CD14-positive monocyte (primary cell): ENCODE results near the gene GNL2. TPM values are rescaled to one million over a fixed set of nuclear protein-coding genes. Genes with fewer than 3 reads are reported as not detected.

ENCODE experiments used
- DNase-seq, 3 donors: peaks; one replicate each; pipeline ENCODE4 v3.0.0-alpha.2; 2011 to 2022
- H2AFZ ChIP-seq: 2 replicates; pipeline ENCODE4 v1.6.0; 2012; ENCODE audit warnings: mild to moderate bottlenecking, low read depth, low read length, inconsistent platforms; ENCODE audit not compliant: insufficient read depth, poor library complexity, severe bottlenecking
- H3K27ac ChIP-seq, 2 donors: 1 replicate in 1 of 2; 2 replicates in 1 of 2; pipeline ENCODE4 v1.5.1; 2012 to 2013; ENCODE audit warnings: low read length in 2 of 2, control low read depth in 1 of 2, inconsistent platforms in 1 of 2, low read depth in 1 of 2, mild to moderate bottlenecking in 1 of 2
- H3K27me3 ChIP-seq, 2 donors: one replicate each; pipeline versions ENCODE4 v1.6.0 to v1.6.1; 2011 to 2013; ENCODE audit warnings: low read length in 2 of 2; ENCODE audit not compliant: control insufficient read depth in 2 of 2, insufficient read depth in 2 of 2
- H3K36me3 ChIP-seq, 2 donors: replicated peaks in 1 of 2; 1 replicate in 1 of 2; 2 replicates in 1 of 2; pipeline versions ENCODE4 v1.5.1 to v1.6.1; 2012 to 2013; ENCODE audit warnings: low read length in 2 of 2, control low read depth in 1 of 2, inconsistent platforms in 1 of 2, mild to moderate bottlenecking in 1 of 2; ENCODE audit not compliant: insufficient read depth in 2 of 2, control insufficient read depth in 1 of 2
- H3K4me1 ChIP-seq, 2 donors: 1 replicate in 1 of 2; 2 replicates in 1 of 2; pipeline versions ENCODE4 v1.5.1 to v1.6.1; 2012 to 2013; ENCODE audit warnings: low read length in 2 of 2, control low read depth in 1 of 2, inconsistent platforms in 1 of 2, mild to moderate bottlenecking in 1 of 2, moderate library complexity in 1 of 2; ENCODE audit not compliant: insufficient read depth in 2 of 2, control insufficient read depth in 1 of 2
- H3K4me2 ChIP-seq: replicated peaks from 2 replicates; pipeline ENCODE3; 2012; ENCODE audit warnings: low read length, moderate library complexity, mild to moderate bottlenecking; ENCODE audit not compliant: poor library complexity, severe bottlenecking; ENCODE audit errors: extremely low read depth
- H3K4me3 ChIP-seq, 3 experiments: fragments of 200-600 bp in 1 of 3; sonication (generic) in 1 of 3; replicated peaks in 1 of 3; 1 replicate in 2 of 3; 2 replicates in 1 of 3; pipeline ENCODE4 v1.5.1; 2011 to 2013; ENCODE audit warnings: low read length in 3 of 3, mild to moderate bottlenecking in 3 of 3, control low read depth in 2 of 3, low read depth in 2 of 3, inconsistent platforms in 1 of 3, moderate library complexity in 1 of 3
- H3K79me2 ChIP-seq: 2 replicates; pipeline ENCODE4 v1.6.0; 2012; ENCODE audit warnings: mild to moderate bottlenecking, control low read depth, inconsistent platforms, low read length, moderate library complexity; ENCODE audit not compliant: insufficient read depth
- H3K9ac ChIP-seq: 2 replicates; pipeline ENCODE4 v1.6.0; 2017; ENCODE audit warnings: low read length, mild to moderate bottlenecking; ENCODE audit not compliant: insufficient read depth, poor library complexity, severe bottlenecking
- H3K9me3 ChIP-seq, 2 donors: replicated peaks in 1 of 2; 1 replicate in 1 of 2; 2 replicates in 1 of 2; pipeline versions ENCODE4 v1.5.1 to v1.6.1; 2012 to 2013; ENCODE audit warnings: low read length in 2 of 2, control low read depth in 1 of 2; ENCODE audit not compliant: control insufficient read depth in 1 of 2, insufficient read depth in 1 of 2
- H4K20me1 ChIP-seq: 2 replicates; pipeline ENCODE4 v1.6.0; 2012; ENCODE audit warnings: mild to moderate bottlenecking, low read length, control low read depth, moderate library complexity; ENCODE audit not compliant: insufficient read depth
- H3K27ac Mint-ChIP-seq, 7 donors: one replicate each; pipeline ENCODE4 v1.8.0; 2020; ENCODE audit warnings: mild to moderate bottlenecking in 7 of 7, mixed read lengths in 7 of 7, moderate library complexity in 6 of 7, inconsistent platforms in 2 of 7
- H3K27me3 Mint-ChIP-seq, 3 donors: one replicate each; pipeline ENCODE4 v1.8.0; 2021 to 2022; ENCODE audit warnings: low read depth in 3 of 3, mild to moderate bottlenecking in 3 of 3, mixed read lengths in 3 of 3, moderate library complexity in 3 of 3, inconsistent platforms in 1 of 3
- H3K36me3 Mint-ChIP-seq, 2 donors: one replicate each; pipeline ENCODE4 v1.8.0; 2020; ENCODE audit warnings: mixed read lengths in 2 of 2, inconsistent platforms in 1 of 2, mild to moderate bottlenecking in 1 of 2
- H3K4me1 Mint-ChIP-seq: one replicate; pipeline ENCODE4 v1.8.0; 2020; ENCODE audit warnings: mild to moderate bottlenecking, mixed read lengths
- H3K4me3 Mint-ChIP-seq, 2 donors: one replicate each; pipeline ENCODE4 v1.8.0; 2020; ENCODE audit warnings: mild to moderate bottlenecking in 2 of 2, mixed read lengths in 2 of 2, moderate library complexity in 1 of 2
- H3K9me3 Mint-ChIP-seq, 7 donors: one replicate each; pipeline ENCODE4 v1.8.0; 2020 to 2022; ENCODE audit warnings: mixed read lengths in 7 of 7, mild to moderate bottlenecking in 6 of 7, moderate library complexity in 6 of 7, inconsistent platforms in 2 of 7
- WGBS: methylation state at CpG from one replicate; pipeline ENCODE4 v1.1.5; 2013; ENCODE audit warnings: missing lambda C conversion rate; ENCODE audit not compliant: insufficient coverage; 5-methylcytosine and 5-hydroxymethylcytosine counted together
- intact Hi-C, 2 donors: fragments of 100-400 bp; cut with micrococcal nuclease; formaldehyde crosslinking; loops; one replicate each; pipeline versions ENCODE4 v1.15.0 to v1.15.1; 2023
- polyA plus RNA-seq, 3 donors: library from polyadenylated mRNA; depleted of rRNA in 1 of 3; unstranded in 2 of 3; stranded (reverse) in 1 of 3; fragments of 300-500 nt in 2 of 3; fragments of >200 nt in 1 of 3; fragmentation: Illumina TruSeq in 2 of 3; gene quantifications; 1 replicate in 2 of 3; 2 replicates in 1 of 3; pipeline ENCODE4 v1.2.3, GENCODE V29; 2012 to 2021
- small RNA-seq: library from RNA; depleted of rRNA; stranded (forward); fragments of <200 nt; gene quantifications from one replicate; pipeline ENCODE3, GENCODE V24; 2012; ENCODE audit warnings: low read depth; ENCODE audit not compliant: insufficient read length
- TF ChIP-seq, protein P1 (sequence below): fragments of 200-600 bp; IDR thresholded peaks from one replicate; pipeline ENCODE4 v1.8.0; 2022; ENCODE audit warnings: antibody characterized with exemption, mild to moderate bottlenecking

The GNL2 gene
- polyA plus RNA-seq, 3 donors: 22.2 to 37.2 (median 35.4) TPM

DNA sequence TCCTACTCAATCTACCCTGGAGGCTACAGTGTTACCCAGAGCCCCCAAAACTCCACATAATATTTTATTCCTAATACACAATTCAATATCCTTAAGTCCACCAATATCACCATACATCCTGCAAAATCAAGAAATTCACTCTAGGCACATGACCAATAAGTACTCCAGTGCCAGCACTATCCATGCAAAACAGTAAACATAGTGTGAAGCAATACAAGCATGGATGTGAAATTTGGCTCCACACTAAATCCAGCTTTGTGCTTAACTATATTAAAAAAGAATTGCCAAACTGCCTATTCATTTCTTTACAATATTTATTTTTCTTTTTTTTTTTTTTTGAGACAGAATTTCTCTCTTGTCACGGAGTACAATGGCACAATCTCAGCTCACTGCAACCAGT lies 78.2 kb downstream of the GNL2 start:
- 100% methylated on average over 1 of the region's 1 CpG for WGBS
- no peak overlapping the region for H3K9ac ChIP-seq
- H3K27me3 ChIP-seq: no peaks in the 10 kb centered on the region
- no peak overlapping the region for H3K4me3 Mint-ChIP-seq
- TF ChIP-seq, protein P1, sequence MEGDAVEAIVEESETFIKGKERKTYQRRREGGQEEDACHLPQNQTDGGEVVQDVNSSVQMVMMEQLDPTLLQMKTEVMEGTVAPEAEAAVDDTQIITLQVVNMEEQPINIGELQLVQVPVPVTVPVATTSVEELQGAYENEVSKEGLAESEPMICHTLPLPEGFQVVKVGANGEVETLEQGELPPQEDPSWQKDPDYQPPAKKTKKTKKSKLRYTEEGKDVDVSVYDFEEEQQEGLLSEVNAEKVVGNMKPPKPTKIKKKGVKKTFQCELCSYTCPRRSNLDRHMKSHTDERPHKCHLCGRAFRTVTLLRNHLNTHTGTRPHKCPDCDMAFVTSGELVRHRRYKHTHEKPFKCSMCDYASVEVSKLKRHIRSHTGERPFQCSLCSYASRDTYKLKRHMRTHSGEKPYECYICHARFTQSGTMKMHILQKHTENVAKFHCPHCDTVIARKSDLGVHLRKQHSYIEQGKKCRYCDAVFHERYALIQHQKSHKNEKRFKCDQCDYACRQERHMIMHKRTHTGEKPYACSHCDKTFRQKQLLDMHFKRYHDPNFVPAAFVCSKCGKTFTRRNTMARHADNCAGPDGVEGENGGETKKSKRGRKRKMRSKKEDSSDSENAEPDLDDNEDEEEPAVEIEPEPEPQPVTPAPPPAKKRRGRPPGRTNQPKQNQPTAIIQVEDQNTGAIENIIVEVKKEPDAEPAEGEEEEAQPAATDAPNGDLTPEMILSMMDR: no peak
- peaks cover 17 to 21% of the 10 kb centered on the region in 2 donors for H3K4me1 ChIP-seq
- peaks cover 1 to 2% (median 2%) of the 10 kb centered on the region in 3 donors for H3K27me3 Mint-ChIP-seq
- no peak overlapping the region for H3K27ac ChIP-seq
- DNase-seq: no peak
- peaks cover 23% of the 10 kb centered on the region for H3K4me1 Mint-ChIP-seq
- H3K4me2 ChIP-seq: no peak overlapping the region
- H2AFZ ChIP-seq: no peak overlapping the region
- H3K79me2 ChIP-seq: peaks cover 15% of the 10 kb centered on the region
- peaks cover 0 to 4% of the 10 kb centered on the region in 2 donors for H3K36me3 ChIP-seq
- H3K36me3 Mint-ChIP-seq: peaks cover 7 to 8% of the 10 kb centered on the region in 2 donors
- peaks cover 0 to 3% (median 0%) of the 10 kb centered on the region in 7 donors for H3K9me3 Mint-ChIP-seq
- H3K9me3 ChIP-seq: no peaks in the 10 kb centered on the region
- H3K4me3 ChIP-seq: no peak overlapping the region
- intact Hi-C loops: loop anchor here in 1 of 2 donors (2.0 kb wide), 1 partner anchor 165 kb away; no protein-coding TSS in a partner anchor
- H3K27ac Mint-ChIP-seq: no peak overlapping the region
- H4K20me1 ChIP-seq: peaks cover 6% of the 10 kb centered on the region

Small RNA genes lying within 50 kb of the gene (small RNA-seq; reads per million reads assigned to genes)
- not detected for gene AL034379.1

Other genes with a start within 250 kb of the GNL2 start
- gene ZC3H12A, start 121.4 kb downstream of the GNL2 start, polyA plus RNA-seq: 100 to 1,000 TPM in 1 of 3 donors, 1 to 10 TPM in 2; 5.2 to 155 (median 5.8) TPM
- 10 to 100 TPM; 56.7 to 99.8 (median 79.2) TPM for gene MEAF6, start 81.2 kb downstream of the GNL2 start, polyA plus RNA-seq
- gene SNIP1, start 41.6 kb downstream of the GNL2 start, polyA plus RNA-seq: 1 to 10 TPM; 1.6 to 6.8 (median 3.3) TPM
- not detected for gene DNALI1, start 39.0 kb downstream of the GNL2 start, polyA plus RNA-seq
- not detected for gene RSPO1, start 39.0 kb upstream of the GNL2 start, polyA plus RNA-seq
- gene CDCA8, start 96.6 kb upstream of the GNL2 start, polyA plus RNA-seq: under 1 TPM; 0.09 to 0.67 (median 0.60) TPM
- gene EPHA10, start 169.2 kb upstream of the GNL2 start, polyA plus RNA-seq: not detected
- under 1 TPM in 2 of 3 donors, not detected in 1; 0.24 to 0.56 TPM for gene MANEAL, start 197.9 kb upstream of the GNL2 start, polyA plus RNA-seq
- gene C1orf122, start 211.9 kb upstream of the GNL2 start, polyA plus RNA-seq: 10 to 100 TPM; 15.5 to 29.5 (median 22.9) TPM
- gene YRDC, start 212.3 kb upstream of the GNL2 start, polyA plus RNA-seq: 10 to 100 TPM; 10.4 to 29.6 (median 13.3) TPM